ENCODE results near the gene OGFOD2. TPM values are rescaled to one million over a fixed set of nuclear protein-coding genes. Genes with fewer than 3 reads are reported as not detected.

The OGFOD2 gene
- total and polyA plus RNA-seq, 2 donors (not counting 1 experiment from before 2014, with no cell fraction given): 26.7 to 99.3 TPM

DNA sequence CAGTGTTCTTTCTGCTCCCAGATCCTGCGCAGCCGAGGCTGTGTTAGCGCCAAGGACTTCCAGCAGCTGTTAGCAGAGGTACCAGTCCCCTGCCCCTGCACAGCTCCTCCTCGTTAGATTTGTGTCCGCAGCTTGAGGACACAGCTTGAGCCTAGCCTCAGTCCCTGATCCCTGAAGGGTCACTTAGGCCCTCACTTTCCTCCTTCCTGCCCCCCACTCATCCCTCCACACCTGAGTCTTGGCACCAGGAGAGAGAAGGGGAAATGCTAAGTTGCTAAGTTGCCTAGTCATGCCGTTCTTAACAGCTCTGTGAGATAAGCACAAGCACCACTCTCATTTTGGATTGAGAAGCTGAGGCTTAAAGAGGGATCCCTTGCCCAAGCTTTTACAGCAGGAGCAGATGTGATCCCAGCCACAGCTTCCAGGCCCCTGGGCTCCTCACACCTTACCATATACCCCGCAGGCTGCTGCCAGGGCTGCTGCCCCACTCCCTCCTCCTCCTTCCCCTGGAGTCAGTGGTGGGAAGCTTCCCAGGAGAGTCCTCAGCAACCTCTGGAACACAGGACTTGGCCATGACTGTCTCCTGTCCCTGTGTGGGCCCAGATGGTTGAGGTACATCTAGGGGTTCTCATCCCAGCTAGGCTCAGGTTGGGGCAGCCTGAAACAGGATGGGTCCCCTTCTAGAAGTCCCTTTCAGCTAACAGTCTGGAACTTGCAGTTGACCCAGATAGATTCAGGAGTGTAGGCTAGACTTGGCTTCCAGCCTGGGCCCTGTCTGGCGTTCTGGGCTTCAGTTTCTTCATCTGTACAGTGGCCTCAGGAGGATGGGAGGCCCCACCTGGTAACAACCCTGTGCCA lies 975 bp downstream of the OGFOD2 start:
- intact Hi-C loops (cut with micrococcal nuclease): loop anchor here (1.0 to 2.0 kb wide), 4 partner anchors 77 to 476 kb away; partner anchors contain the start of genes PITPNM2 and ZCCHC8
- H3K9ac ChIP-seq (ENCODE audit: low read length): peak overlapping the region; percentile 99
- H3K4me2 ChIP-seq (replicated peaks; ENCODE audit: low read depth, low read length, poor library complexity, severe bottlenecking): peak overlapping the region; percentile 93
- H3K79me2 ChIP-seq (ENCODE audit: control insufficient read depth, insufficient read depth, low read length): peaks cover 54% of the 10 kb centered on the region
- 14% methylated on average over 6 of the region's 8 CpGs for WGBS (ENCODE audit: insufficient coverage)
- CTCF ChIA-PET: interaction anchor here (0.6 to 3.4 kb wide), 6 partner anchors 9 to 262 kb away, joined by 3 to 24 read pairs (median 4); partner anchors contain the start of gene ABCB9
- H3K36me3 ChIP-seq (replicated peaks in 1 of 2; ENCODE audit: control extremely low read depth in 1 of 2, control insufficient read depth in 1 of 2, extremely low read depth in 1 of 2, insufficient read depth in 2 of 2, low read length in 1 of 2): peaks cover 0 to 22% of the 10 kb centered on the region in 2 experiments
- Mint-ChIP-seq H3K4me1 (peaks cover 40% of the 10 kb centered on the region), H3K27ac (peak overlapping the region; percentile 98), H3K4me3 (peak overlapping the region; percentile 100), H3K9me3 (ENCODE audit: insufficient read depth) (no peaks in the 10 kb centered on the region), H3K27me3 (no peaks in the 10 kb centered on the region)
- TF ChIP-seq, protein P1, sequence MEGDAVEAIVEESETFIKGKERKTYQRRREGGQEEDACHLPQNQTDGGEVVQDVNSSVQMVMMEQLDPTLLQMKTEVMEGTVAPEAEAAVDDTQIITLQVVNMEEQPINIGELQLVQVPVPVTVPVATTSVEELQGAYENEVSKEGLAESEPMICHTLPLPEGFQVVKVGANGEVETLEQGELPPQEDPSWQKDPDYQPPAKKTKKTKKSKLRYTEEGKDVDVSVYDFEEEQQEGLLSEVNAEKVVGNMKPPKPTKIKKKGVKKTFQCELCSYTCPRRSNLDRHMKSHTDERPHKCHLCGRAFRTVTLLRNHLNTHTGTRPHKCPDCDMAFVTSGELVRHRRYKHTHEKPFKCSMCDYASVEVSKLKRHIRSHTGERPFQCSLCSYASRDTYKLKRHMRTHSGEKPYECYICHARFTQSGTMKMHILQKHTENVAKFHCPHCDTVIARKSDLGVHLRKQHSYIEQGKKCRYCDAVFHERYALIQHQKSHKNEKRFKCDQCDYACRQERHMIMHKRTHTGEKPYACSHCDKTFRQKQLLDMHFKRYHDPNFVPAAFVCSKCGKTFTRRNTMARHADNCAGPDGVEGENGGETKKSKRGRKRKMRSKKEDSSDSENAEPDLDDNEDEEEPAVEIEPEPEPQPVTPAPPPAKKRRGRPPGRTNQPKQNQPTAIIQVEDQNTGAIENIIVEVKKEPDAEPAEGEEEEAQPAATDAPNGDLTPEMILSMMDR (IDR thresholded peaks at IDR 0.05): no peak
- no peak for TF ChIP-seq EZH2 (IDR thresholded peaks at IDR 0.05; ENCODE audit: borderline replicate concordance, insufficient read depth, low read depth, low read length, poor library complexity, severe bottlenecking)
- H3K27me3 ChIP-seq (replicated peaks in 1 of 4; ENCODE audit: control extremely low read depth in 1 of 4, control insufficient read depth in 3 of 4, insufficient read depth in 4 of 4, low read length in 3 of 4): no peaks in the 10 kb centered on the region
- no peak for DNase-seq
- POLR2A ChIA-PET: interaction anchor here (0.8 to 2.7 kb wide), 2 partner anchors 9 to 256 kb away, joined by 3 to 14 read pairs; partner anchors contain the start of genes ABCB9, MPHOSPH9 and MTRFR
- peaks cover 29% of the 10 kb centered on the region for H4K20me1 ChIP-seq (ENCODE audit: control insufficient read depth, insufficient read depth, low read length, poor library complexity, severe bottlenecking)
- peaks cover 24 to 43% of the 10 kb centered on the region in 2 donors for H3K4me1 ChIP-seq (ENCODE audit: control insufficient read depth in 2 of 2, insufficient read depth in 2 of 2, low read length in 2 of 2)
- no peak for ATAC-seq (ENCODE audit: low read depth)
- H3K4me3 ChIP-seq (ENCODE audit: control extremely low read depth in 1 of 5, extremely low read depth in 1 of 5, insufficient read depth in 1 of 5, low read depth in 2 of 5, low read length in 4 of 5): peak overlapping the region; percentile 76 to 97 (median 90)
- H3K27ac ChIP-seq (ENCODE audit: low read length in 2 of 2): peak overlapping the region; percentile 91 to 99
- no peaks in the 10 kb centered on the region for H3K9me3 ChIP-seq (ENCODE audit: control extremely low read depth in 1 of 3, control insufficient read depth in 2 of 3, insufficient read depth in 1 of 3, low read length in 2 of 3)
- H2AFZ ChIP-seq (ENCODE audit: insufficient read depth, low read depth, low read length, poor library complexity, severe bottlenecking): peak overlapping the region; percentile 99

DNA sequence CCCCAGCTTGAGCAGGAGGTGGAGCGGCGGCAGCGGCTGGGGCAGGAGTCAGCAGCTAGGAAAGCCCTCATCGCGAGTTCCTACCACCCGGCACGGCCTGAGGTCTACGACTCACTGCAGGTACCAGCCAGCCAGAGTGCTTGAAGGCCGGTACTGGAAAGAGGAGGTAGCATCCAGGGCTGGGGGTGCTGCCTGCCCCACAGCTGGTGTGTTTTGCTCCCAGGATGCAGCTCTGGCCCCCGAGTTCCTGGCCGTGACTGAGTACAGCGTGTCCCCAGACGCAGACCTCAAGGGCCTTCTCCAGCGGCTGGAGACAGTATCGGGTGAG lies 1.6 kb downstream of the OGFOD2 start:
- H2AFZ ChIP-seq (ENCODE audit: insufficient read depth, low read depth, low read length, poor library complexity, severe bottlenecking): no peak overlapping the region
- ATAC-seq (ENCODE audit: low read depth): no peak
- peaks cover 58% of the 10 kb centered on the region for H3K79me2 ChIP-seq (ENCODE audit: control insufficient read depth, insufficient read depth, low read length)
- 95% methylated on average over 14 of the region's 15 CpGs for WGBS (ENCODE audit: insufficient coverage)
- no peak overlapping the region for H3K9ac ChIP-seq (ENCODE audit: low read length)
- no peaks in the 10 kb centered on the region for H3K9me3 Mint-ChIP-seq (ENCODE audit: insufficient read depth)
- H3K4me3 ChIP-seq (ENCODE audit: control extremely low read depth in 1 of 5, extremely low read depth in 1 of 5, insufficient read depth in 1 of 5, low read depth in 2 of 5, low read length in 4 of 5): no peak overlapping the region
- H3K27me3 ChIP-seq (replicated peaks in 1 of 4; ENCODE audit: control extremely low read depth in 1 of 4, control insufficient read depth in 3 of 4, insufficient read depth in 4 of 4, low read length in 3 of 4): no peaks in the 10 kb centered on the region
- no peaks in the 10 kb centered on the region for H3K27me3 Mint-ChIP-seq
- ChIA-PET POLR2A (interaction anchor here (0.6 to 0.8 kb wide), 2 partner anchors 10 to 264 kb away, joined by 3 to 5 read pairs; partner anchors contain the start of gene ABCB9), CTCF (interaction anchor here (0.9 to 3.4 kb wide), 2 partner anchors 22 to 262 kb away, joined by 3 to 24 read pairs; no protein-coding TSS in a partner anchor)
- peak overlapping the region; percentile 100 for H3K4me3 Mint-ChIP-seq
- TF ChIP-seq, protein P1 (IDR thresholded peaks at IDR 0.05): no peak
- TF ChIP-seq EZH2 (IDR thresholded peaks at IDR 0.05; ENCODE audit: borderline replicate concordance, insufficient read depth, low read depth, low read length, poor library complexity, severe bottlenecking): no peak
- H3K4me1 ChIP-seq (ENCODE audit: control insufficient read depth in 2 of 2, insufficient read depth in 2 of 2, low read length in 2 of 2): peaks cover 29 to 49% of the 10 kb centered on the region in 2 donors
- H3K27ac ChIP-seq (ENCODE audit: low read length in 2 of 2): no peak overlapping the region
- DNase-seq: no peak
- H3K9me3 ChIP-seq (ENCODE audit: control extremely low read depth in 1 of 3, control insufficient read depth in 2 of 3, insufficient read depth in 1 of 3, low read length in 2 of 3): no peaks in the 10 kb centered on the region
- H3K27ac Mint-ChIP-seq: no peak overlapping the region
- intact Hi-C loops (cut with micrococcal nuclease): no loop called here
- peak overlapping the region; percentile 93 for H3K4me2 ChIP-seq (replicated peaks; ENCODE audit: low read depth, low read length, poor library complexity, severe bottlenecking)
- peaks cover 43% of the 10 kb centered on the region for H3K4me1 Mint-ChIP-seq
- peaks cover 35% of the 10 kb centered on the region for H4K20me1 ChIP-seq (ENCODE audit: control insufficient read depth, insufficient read depth, low read length, poor library complexity, severe bottlenecking)
- peaks cover 0 to 22% of the 10 kb centered on the region in 2 experiments for H3K36me3 ChIP-seq (replicated peaks in 1 of 2; ENCODE audit: control extremely low read depth in 1 of 2, control insufficient read depth in 1 of 2, extremely low read depth in 1 of 2, insufficient read depth in 2 of 2, low read length in 1 of 2)
